ENCODE results near the gene KRTAP4-16. TPM values are rescaled to one million over a fixed set of nuclear protein-coding genes. Genes with fewer than 3 reads are reported as not detected.
"Not testable (repeated sequence)": the region's sequence is repeated elsewhere in the genome, so short reads cannot be mapped to it uniquely, and the experiment has no call there.

The KRTAP4-16 gene
- total and polyA plus RNA-seq, 2 of the 8 experiments (the other 6 are each of a cell fraction or from before 2014, with no cell fraction given): not detected

- H3K79me2 ChIP-seq (ENCODE audit: control insufficient read depth in 1 of 2, insufficient read depth in 2 of 2, low read length in 2 of 2); H3K18ac ChIP-seq (ENCODE audit: extremely low read depth, low read length); H3K4ac ChIP-seq (replicated peaks; ENCODE audit: insufficient read length, low read depth, low read length); H4K5ac ChIP-seq (ENCODE audit: insufficient read length, low read depth, low read length); H3K4me1 ChIP-seq (replicated peaks in 1 of 4; ENCODE audit: control insufficient read depth in 3 of 4, insufficient read depth in 4 of 4, low read length in 3 of 4); H4K91ac ChIP-seq (replicated peaks; ENCODE audit: insufficient read length, low read length); CTCF ChIA-PET (ENCODE audit: partially characterized antibody); H2BK5ac ChIP-seq (ENCODE audit: low read depth, low read length); H3K9ac ChIP-seq (replicated peaks in 1 of 4; ENCODE audit: extremely low read depth in 1 of 4, low read depth in 3 of 4, low read length in 3 of 4); FAIRE-seq; DNase-seq (ENCODE audit: low read depth in 1 of 2, low spot score in 2 of 2); H3K4me3 ChIP-seq (ENCODE audit: extremely low read depth in 1 of 4, insufficient read depth in 2 of 4, low read depth in 3 of 4, low read length in 4 of 4); H3K9me3 ChIP-seq (ENCODE audit: insufficient read depth in 2 of 2, low read depth in 1 of 2, low read length in 1 of 2); H3K4me2 ChIP-seq (ENCODE audit: insufficient read depth in 1 of 2, low read depth in 2 of 2, low read length in 2 of 2); H3K27me3 ChIP-seq (replicated peaks in 1 of 4; ENCODE audit: control insufficient read depth in 3 of 4, extremely low read depth in 1 of 4, insufficient read depth in 3 of 4, low read length in 3 of 4); H3K23ac ChIP-seq (ENCODE audit: insufficient read length); H2AFZ ChIP-seq (ENCODE audit: low read length); H2BK15ac ChIP-seq (ENCODE audit: low read length); H2BK120ac ChIP-seq (replicated peaks; ENCODE audit: low read depth, low read length); H3K36me3 ChIP-seq (ENCODE audit: control insufficient read depth in 2 of 4, insufficient read depth in 4 of 4, low read length in 3 of 4); H4K8ac ChIP-seq (ENCODE audit: extremely low read depth, insufficient read depth, low read length); H2AK5ac ChIP-seq (ENCODE audit: low read depth, low read length); H3K14ac ChIP-seq (ENCODE audit: insufficient read length); H2BK12ac ChIP-seq (ENCODE audit: low read depth, low read length); H3K56ac ChIP-seq (replicated peaks; ENCODE audit: insufficient read length, low read depth, low read length); H2BK20ac ChIP-seq (ENCODE audit: low read length); H4K20me1 ChIP-seq (replicated peaks in 1 of 2; ENCODE audit: control insufficient read depth in 1 of 2, insufficient read depth in 2 of 2, low read length in 2 of 2); H3K23me2 ChIP-seq (ENCODE audit: low read depth, low read length); POLR2A ChIA-PET (ENCODE audit: partially characterized antibody); H3K79me1 ChIP-seq (ENCODE audit: low read depth, low read length); H3K27ac ChIP-seq (ENCODE audit: low read depth, low read length): not testable (repeated sequence)
- WGBS, 2 experiments (ENCODE audit: extremely low coverage in 1 of 2, insufficient coverage in 1 of 2, insufficient read length in 1 of 2, insufficient replicate concordance in 2 of 2, low coverage in 1 of 2, low lambda C conversion rate in 2 of 2, missing lambda C conversion rate in 1 of 2): 90% methylated on average over 7 of the region's 7 CpGs; no CpG with 5 or more reads in 1 of the 2 experiments
Measured at GRCh38 chr17:41099682-41100480, 2.1 kb downstream of the KRTAP4-16 start.
